HG02938 (cell line): Measurements from ENCODE around the gene TUBB2A.
A peak's percentile ranks its signal among the peaks of the same experiment; 100 is the strongest.
"Not testable (repeated sequence)": the region's sequence is repeated elsewhere in the genome, so short reads cannot be mapped to it uniquely, and the experiment has no call there.

ENCODE experiments used
- ATAC-seq: cut with Tn5 transposase; IDR thresholded peaks from one replicate; pipeline ENCODE4 v1.9.1; 2021; ENCODE audit warnings: mild to moderate bottlenecking, moderate library complexity; ENCODE audit not compliant: unreplicated experiment

The TUBB2A gene

GRCh38 chr6:3157131-3157933 lies at the start of gene TUBB2A:
Gene TUBB2A (minus strand): TSS chr6:3157544. CDS start chr6:3157463, 81 bp downstream.
- ATAC-seq = peak; percentile 63

GRCh38 chr6:3206339-3207015 lies 49.1 kb upstream of the TUBB2A start:
- no peak for ATAC-seq

- no peak for ATAC-seq
Measured at GRCh38 chr6:3205913-3206312, 48.6 kb upstream of the TUBB2A start.

GRCh38 chr6:3204921-3205320 lies 47.6 kb upstream of the TUBB2A start:
- no peak for ATAC-seq

GRCh38 chr6:3202999-3203696 lies 45.8 kb upstream of the TUBB2A start:
- ATAC-seq = no peak

GRCh38 chr6:3201388-3201787 lies 44.0 kb upstream of the TUBB2A start:
- ATAC-seq = no peak

GRCh38 chr6:3200682-3201081 lies 43.3 kb upstream of the TUBB2A start:
- ATAC-seq = no peak

- ATAC-seq = no peak
Measured at GRCh38 chr6:3199382-3199781, 42.0 kb upstream of the TUBB2A start.

GRCh38 chr6:3197734-3198133 lies 40.4 kb upstream of the TUBB2A start:
- ATAC-seq = not testable (repeated sequence)

- ATAC-seq = no peak
Measured at GRCh38 chr6:3196770-3197169, 39.4 kb upstream of the TUBB2A start.

GRCh38 chr6:3195695-3196497 lies 38.6 kb upstream of the TUBB2A start:
- ATAC-seq = no peak

GRCh38 chr6:3195420-3195694 lies 38.0 kb upstream of the TUBB2A start:
- ATAC-seq = no peak

- no peak for ATAC-seq
Measured at GRCh38 chr6:3194535-3195419, 37.4 kb upstream of the TUBB2A start.

- no peak for ATAC-seq
Measured at GRCh38 chr6:3193102-3193849, 35.9 kb upstream of the TUBB2A start.

- ATAC-seq = no peak
Measured at GRCh38 chr6:3190779-3191178, 33.4 kb upstream of the TUBB2A start.

- ATAC-seq = no peak
Measured at GRCh38 chr6:3190056-3190455, 32.7 kb upstream of the TUBB2A start.

- not testable (repeated sequence) for ATAC-seq
Measured at GRCh38 chr6:3189192-3189591, 31.8 kb upstream of the TUBB2A start.

- ATAC-seq = no peak
Measured at GRCh38 chr6:3188262-3188661, 30.9 kb upstream of the TUBB2A start.

GRCh38 chr6:3186974-3187382 lies 29.6 kb upstream of the TUBB2A start:
- no peak for ATAC-seq
